CD4-positive, CD25-positive, alpha-beta regulatory T cell (primary cell): ENCODE results near the gene DCTN1. TPM values are rescaled to one million over a fixed set of nuclear protein-coding genes. Genes with fewer than 3 reads are reported as not detected.

Experiments
- ATAC-seq, 2 donors: fragments of 150-1000 bp; cut with Tn5 transposase; one replicate each; pipeline ENCODE4 v1.10.0; 2021; ENCODE audit warnings: low read depth in 2 of 2, moderate number of reproducible peaks in 2 of 2, moderate library complexity in 1 of 2
- DNase-seq, 3 donors: peaks; one replicate each; pipeline versions ENCODE4 v3.0.0 to v3.0.0-alpha.2; 2012 to 2022; ENCODE audit warnings: mixed read lengths in 1 of 3
- H3K27ac ChIP-seq: one replicate; pipeline ENCODE4 v1.7.0; 2013; ENCODE audit warnings: mild to moderate bottlenecking, low read length; ENCODE audit not compliant: insufficient read depth, poor library complexity, severe bottlenecking
- H3K27me3 ChIP-seq: one replicate; pipeline ENCODE4 v1.7.0; 2013; ENCODE audit warnings: low read length; ENCODE audit not compliant: control insufficient read depth, insufficient read depth
- H3K36me3 ChIP-seq: one replicate; pipeline ENCODE4 v1.7.0; 2013; ENCODE audit warnings: mild to moderate bottlenecking, low read length, moderate library complexity; ENCODE audit not compliant: control insufficient read depth, insufficient read depth
- H3K4me1 ChIP-seq: 2 replicates; pipeline ENCODE4 v1.7.0; 2013; ENCODE audit warnings: mild to moderate bottlenecking, low read length; ENCODE audit not compliant: insufficient read depth, control insufficient read depth, poor library complexity, severe bottlenecking
- H3K4me3 ChIP-seq: one replicate; pipeline ENCODE4 v1.7.0; 2013; ENCODE audit warnings: low read depth, mild to moderate bottlenecking, low read length, moderate library complexity
- H3K9me3 ChIP-seq, 2 experiments: 1 replicate in 1 of 2; 2 replicates in 1 of 2; pipeline ENCODE4 v1.7.0; 2013; ENCODE audit warnings: low read length in 2 of 2, mild to moderate bottlenecking in 1 of 2, moderate library complexity in 1 of 2; ENCODE audit not compliant: control insufficient read depth in 2 of 2
- H3K27ac Mint-ChIP-seq, 3 donors: one replicate each; pipeline ENCODE4 v1.8.0; 2020 to 2022; ENCODE audit warnings: mild to moderate bottlenecking in 3 of 3, mixed read lengths in 3 of 3, moderate library complexity in 2 of 3
- H3K27me3 Mint-ChIP-seq: one replicate; pipeline ENCODE4 v1.8.0; 2022; ENCODE audit warnings: mild to moderate bottlenecking, mixed read lengths
- H3K36me3 Mint-ChIP-seq: one replicate; pipeline ENCODE4 v1.8.0; 2020; ENCODE audit warnings: mixed read lengths
- H3K4me1 Mint-ChIP-seq, 4 donors: one replicate each; pipeline ENCODE4 v1.8.0; 2020 to 2022; ENCODE audit warnings: mixed read lengths in 4 of 4, mild to moderate bottlenecking in 1 of 4
- H3K4me3 Mint-ChIP-seq, 4 donors: one replicate each; pipeline ENCODE4 v1.8.0; 2020 to 2022; ENCODE audit warnings: mild to moderate bottlenecking in 4 of 4, mixed read lengths in 4 of 4, moderate library complexity in 3 of 4
- H3K9me3 Mint-ChIP-seq, 7 donors: one replicate each; pipeline ENCODE4 v1.8.0; 2020 to 2022; ENCODE audit warnings: mixed read lengths in 7 of 7, mild to moderate bottlenecking in 3 of 7, moderate library complexity in 2 of 7
- polyA plus RNA-seq, 4 donors: library from polyadenylated mRNA; unstranded; fragments of 300-500 nt; fragmentation: Illumina TruSeq; gene quantifications; one replicate each; pipeline ENCODE4 v1.2.3, GENCODE V29; 2021
- total RNA-seq: library from RNA; stranded (reverse); gene quantifications from one replicate; pipeline ENCODE4 v1.2.3, GENCODE V29; 2022

Gene DCTN1
- total and polyA plus RNA-seq, 5 donors from 2014 or later: 42.9 to 83.5 (median 48.0) TPM

DNA sequence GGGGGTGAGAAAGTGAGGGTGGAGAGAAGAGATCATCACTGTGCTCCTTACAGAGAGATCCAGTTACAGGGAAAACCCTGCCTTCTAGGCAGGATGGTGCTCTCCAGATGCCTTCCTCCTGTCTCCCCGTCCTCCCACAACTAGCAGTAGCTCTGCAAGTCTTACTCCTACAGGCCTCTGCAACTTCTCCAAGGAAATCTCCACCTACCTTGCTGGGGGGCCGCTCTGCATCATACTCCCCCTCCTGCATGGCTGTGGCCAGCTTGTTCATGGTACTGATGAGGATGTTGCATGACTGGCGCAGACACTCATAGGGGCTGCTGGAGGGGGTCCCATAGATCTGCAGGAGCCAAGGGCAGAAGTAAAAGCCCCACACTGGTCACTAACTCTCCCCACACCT, 14.1 kb downstream of the DCTN1 start:
- no peak for ATAC-seq
- H3K36me3 ChIP-seq: peaks cover 98% of the 10 kb centered on the region
- no peak for DNase-seq
- Mint-ChIP-seq H3K9me3 (no peaks in the 10 kb centered on the region), H3K4me3 (no peak overlapping the region), H3K4me1 (peaks cover 0 to 4% (median under 1%) of the 10 kb centered on the region in 4 donors), H3K36me3 (peaks cover 89% of the 10 kb centered on the region), H3K27ac (peak overlapping the region in 1 of 3 donors; percentile 68), H3K27me3 (no peaks in the 10 kb centered on the region)
- no peaks in the 10 kb centered on the region for H3K27me3 ChIP-seq
- H3K4me1 ChIP-seq: no peaks in the 10 kb centered on the region
- H3K9me3 ChIP-seq: no peaks in the 10 kb centered on the region
- no peak overlapping the region for H3K4me3 ChIP-seq
- no peak overlapping the region for H3K27ac ChIP-seq

DNA sequence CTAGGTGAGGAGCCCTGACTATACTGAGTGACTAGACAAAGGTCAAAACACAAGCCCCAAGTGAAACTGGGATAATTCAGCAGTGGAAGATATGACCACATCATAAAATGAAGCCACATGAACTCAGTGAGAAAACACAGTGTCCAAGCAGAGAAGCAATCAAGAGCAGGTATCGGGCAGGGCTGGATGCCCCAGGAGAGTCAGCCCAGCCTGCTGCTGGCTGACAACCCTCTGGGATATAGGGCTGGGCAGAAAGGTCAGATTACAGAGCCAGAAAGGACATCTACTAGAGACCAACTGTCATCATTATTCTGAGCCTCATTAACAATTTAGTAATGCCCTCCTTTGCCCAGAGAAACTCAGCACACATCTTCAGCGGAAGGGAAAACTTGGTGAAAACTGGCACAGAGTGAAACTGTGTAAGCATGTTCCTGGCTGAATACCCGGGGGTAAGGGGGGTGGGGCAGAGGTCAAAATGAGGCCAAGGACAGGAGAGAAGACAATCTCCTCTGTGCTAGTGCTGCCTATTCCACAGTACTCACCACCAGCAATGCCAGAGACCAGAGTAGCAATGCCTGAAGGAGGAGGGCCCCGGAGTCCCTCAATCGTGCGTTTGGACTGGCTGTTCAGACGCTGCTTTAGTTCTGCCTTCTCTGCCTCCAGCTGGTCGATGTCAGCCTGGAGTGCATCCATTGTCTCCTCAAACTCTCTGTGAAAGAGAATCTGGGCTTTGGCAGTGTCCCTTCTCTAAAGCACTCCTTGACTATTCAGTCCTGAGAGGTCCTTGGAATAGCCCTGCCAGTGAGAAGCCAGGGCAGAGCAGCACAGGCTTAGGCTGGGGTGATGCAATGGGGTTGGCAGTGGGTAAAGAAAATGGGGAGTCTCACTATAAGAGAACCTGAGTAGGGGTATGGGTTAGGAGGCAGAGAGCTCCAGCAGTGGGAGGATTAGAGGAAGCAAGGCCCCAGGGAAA, 15.3 kb downstream of the DCTN1 start:
- H3K36me3 Mint-ChIP-seq: peaks cover 86% of the 10 kb centered on the region
- H3K4me3 Mint-ChIP-seq: no peak overlapping the region
- Histone ChIP-seq H3K9me3 (no peaks in the 10 kb centered on the region), H3K27me3 (no peaks in the 10 kb centered on the region), H3K4me3 (no peak overlapping the region), H3K27ac (no peak overlapping the region), H3K4me1 (no peaks in the 10 kb centered on the region), H3K36me3 (peaks cover 96% of the 10 kb centered on the region)
- H3K9me3 Mint-ChIP-seq: no peaks in the 10 kb centered on the region
- peak overlapping the region in 1 of 3 donors; percentile 27 for H3K27ac Mint-ChIP-seq
- ATAC-seq (no peak), DNase-seq (no peak)
- H3K27me3 Mint-ChIP-seq: no peaks in the 10 kb centered on the region
- no peaks in the 10 kb centered on the region for H3K4me1 Mint-ChIP-seq

DNA sequence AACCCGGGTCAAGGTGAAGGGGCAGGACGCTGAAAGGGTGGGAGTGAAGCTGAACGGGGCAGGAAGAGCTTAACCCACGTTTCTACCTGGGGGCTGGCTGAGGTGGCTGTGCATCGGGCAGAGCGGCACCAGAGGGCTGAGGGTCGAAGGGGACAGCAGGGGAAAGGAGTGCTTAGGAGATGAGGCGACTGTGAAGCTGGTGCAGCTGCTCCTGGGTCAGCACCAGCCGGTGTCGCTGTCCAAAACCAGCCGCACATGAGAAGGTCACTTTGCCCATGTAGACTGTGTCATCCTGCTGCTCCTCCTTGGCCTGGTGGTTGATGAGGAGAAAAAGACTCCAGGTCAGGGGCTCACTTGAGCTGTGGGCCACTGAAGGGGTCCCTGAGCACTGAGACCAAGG, 18.8 kb downstream of the DCTN1 start:
- Histone ChIP-seq H3K9me3 (no peaks in the 10 kb centered on the region), H3K4me1 (no peaks in the 10 kb centered on the region), H3K27ac (no peak overlapping the region), H3K27me3 (no peaks in the 10 kb centered on the region), H3K4me3 (no peak overlapping the region), H3K36me3 (peaks cover 88% of the 10 kb centered on the region)
- Mint-ChIP-seq H3K4me3 (no peak overlapping the region), H3K4me1 (no peaks in the 10 kb centered on the region), H3K27me3 (no peaks in the 10 kb centered on the region), H3K27ac (no peak overlapping the region), H3K9me3 (no peaks in the 10 kb centered on the region), H3K36me3 (peaks cover 84% of the 10 kb centered on the region)
- ATAC-seq: no peak
- no peak for DNase-seq

DNA sequence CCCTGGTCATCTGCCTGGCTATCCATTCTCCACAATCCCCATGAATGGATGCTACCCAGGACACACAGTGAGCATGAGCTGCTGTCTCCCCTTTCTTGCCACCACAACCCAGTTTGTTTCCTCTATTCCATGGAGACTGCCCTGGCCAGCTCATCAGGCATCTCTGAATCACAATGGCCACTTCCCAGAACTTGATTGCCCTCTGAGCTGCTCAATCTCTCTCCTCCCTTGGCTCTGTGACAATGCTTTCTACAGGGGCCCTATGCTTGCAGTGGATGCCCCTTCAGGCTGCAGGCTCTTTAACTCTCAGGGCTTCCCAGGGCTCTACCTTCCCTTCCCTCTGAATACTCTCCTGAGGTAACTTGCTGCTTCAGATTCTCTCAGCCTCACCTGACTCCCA, 22.5 kb downstream of the DCTN1 start:
- Mint-ChIP-seq H3K27ac (peak overlapping the region in 1 of 3 donors; percentile 64), H3K4me1 (no peaks in the 10 kb centered on the region), H3K9me3 (no peaks in the 10 kb centered on the region), H3K4me3 (no peak overlapping the region), H3K27me3 (no peaks in the 10 kb centered on the region), H3K36me3 (peaks cover 60% of the 10 kb centered on the region)
- Histone ChIP-seq H3K9me3 (no peaks in the 10 kb centered on the region), H3K36me3 (peaks cover 51% of the 10 kb centered on the region), H3K27ac (no peak overlapping the region), H3K4me3 (no peak overlapping the region), H3K4me1 (no peaks in the 10 kb centered on the region), H3K27me3 (no peaks in the 10 kb centered on the region)
- DNase-seq (no peak), ATAC-seq (no peak)

DNA sequence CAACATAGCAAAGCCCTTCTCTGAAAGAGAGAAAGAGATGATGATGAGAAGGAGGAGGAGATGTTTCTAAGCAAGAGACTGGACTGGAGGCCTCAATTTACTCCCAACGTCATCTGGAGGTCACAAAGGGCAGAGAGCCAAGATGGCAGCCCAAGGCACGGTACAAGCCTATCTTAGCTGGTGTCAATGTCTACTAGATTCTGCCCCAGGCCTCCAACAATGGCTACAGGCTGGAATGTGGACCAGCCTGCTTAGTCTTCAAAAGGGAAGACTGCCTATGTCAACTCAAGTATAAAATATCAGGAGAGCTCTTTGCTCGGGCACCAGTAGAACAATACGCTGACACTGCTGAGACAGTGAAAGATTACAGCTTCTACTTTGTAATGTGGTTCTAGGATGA, 30.2 kb downstream of the DCTN1 start:
- Mint-ChIP-seq H3K9me3 (peaks cover 0 to 2% (median 0%) of the 10 kb centered on the region in 7 donors), H3K4me3 (no peak overlapping the region), H3K27me3 (no peaks in the 10 kb centered on the region), H3K27ac (no peak overlapping the region), H3K4me1 (no peaks in the 10 kb centered on the region), H3K36me3 (peaks cover 18% of the 10 kb centered on the region)
- Histone ChIP-seq H3K4me3 (no peak overlapping the region), H3K9me3 (no peaks in the 10 kb centered on the region), H3K4me1 (no peaks in the 10 kb centered on the region), H3K36me3 (no peaks in the 10 kb centered on the region), H3K27me3 (no peaks in the 10 kb centered on the region), H3K27ac (no peak overlapping the region)
- no peak for DNase-seq
- no peak for ATAC-seq

DNA sequence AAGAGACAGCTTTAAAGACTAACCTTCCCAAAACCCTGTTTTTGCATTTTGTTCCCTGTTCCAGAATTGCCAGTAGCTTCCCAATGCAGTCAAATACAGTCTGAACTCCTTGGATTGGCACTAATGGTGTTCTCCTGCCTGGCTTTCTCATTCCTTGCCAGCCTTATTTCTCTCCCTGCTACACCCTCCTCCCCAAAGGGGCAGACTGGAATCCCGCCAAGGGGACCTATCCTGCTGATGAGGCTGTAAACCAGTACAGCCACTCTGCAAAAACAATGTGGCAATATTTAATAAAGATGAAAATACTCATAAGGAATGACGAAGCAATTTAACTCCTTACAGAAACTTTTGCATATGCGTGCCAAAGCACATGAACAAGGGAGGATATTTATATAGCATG, 32.4 kb downstream of the DCTN1 start:
- no peaks in the 10 kb centered on the region for H3K9me3 ChIP-seq
- ATAC-seq: no peak
- Mint-ChIP-seq H3K4me1 (no peaks in the 10 kb centered on the region), H3K9me3 (peaks cover 0 to 2% (median 0%) of the 10 kb centered on the region in 7 donors), H3K27me3 (no peaks in the 10 kb centered on the region), H3K4me3 (no peak overlapping the region), H3K36me3 (peaks cover 24% of the 10 kb centered on the region), H3K27ac (no peak overlapping the region)
- H3K27me3 ChIP-seq: no peaks in the 10 kb centered on the region
- DNase-seq: no peak
- H3K4me1 ChIP-seq: no peaks in the 10 kb centered on the region
- no peak overlapping the region for H3K4me3 ChIP-seq
- H3K36me3 ChIP-seq: no peaks in the 10 kb centered on the region
- no peak overlapping the region for H3K27ac ChIP-seq

DNA sequence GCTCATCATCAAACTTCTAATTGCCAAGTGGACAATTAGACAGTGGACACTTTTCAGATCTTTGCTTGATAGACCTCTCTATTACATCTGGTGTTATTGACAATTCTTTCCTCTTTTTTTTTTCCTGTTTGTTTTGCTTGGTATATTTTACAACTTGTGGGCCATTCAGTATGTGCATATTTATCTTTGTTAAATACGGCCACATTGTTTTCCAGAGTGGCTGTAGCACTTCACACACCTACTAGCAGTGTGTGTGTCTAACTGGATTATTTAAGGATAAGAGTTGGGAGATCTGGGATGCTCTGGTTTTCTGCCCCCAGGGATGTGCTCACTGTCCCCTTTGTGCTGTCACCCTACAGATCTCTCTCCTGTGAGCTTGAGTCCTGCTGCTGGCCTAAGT, 32.8 kb downstream of the DCTN1 start:
- no peaks in the 10 kb centered on the region for H3K27me3 Mint-ChIP-seq
- H3K4me1 Mint-ChIP-seq: no peaks in the 10 kb centered on the region

More for the DNA sequence above, 32.8 kb downstream of the DCTN1 start:
- peaks cover 0 to 2% (median 0%) of the 10 kb centered on the region in 7 donors for H3K9me3 Mint-ChIP-seq
- ATAC-seq (no peak), DNase-seq (no peak)
- Histone ChIP-seq H3K27ac (no peak overlapping the region), H3K27me3 (no peaks in the 10 kb centered on the region), H3K9me3 (no peaks in the 10 kb centered on the region), H3K4me1 (no peaks in the 10 kb centered on the region), H3K4me3 (no peak overlapping the region), H3K36me3 (no peaks in the 10 kb centered on the region)
- no peak overlapping the region for H3K27ac Mint-ChIP-seq
- peaks cover 24% of the 10 kb centered on the region for H3K36me3 Mint-ChIP-seq
- no peak overlapping the region for H3K4me3 Mint-ChIP-seq
